Measurements from ENCODE around the gene DNAJA3. TPM values are rescaled to one million over a fixed set of nuclear protein-coding genes. Genes with fewer than 3 reads are reported as not detected.

DNAJA3 gene
- total RNA-seq, 1 donor, result 50.1 TPM

GRCh38 chr16:4415538-4416199 lies 10.0 kb upstream of the DNAJA3 start:
- H3K4me3 ChIP-seq (ENCODE audit: low read depth, low read length), result peak overlapping the region; percentile 78
- peak; percentile 34 for DNase-seq (ENCODE audit: low read depth)
- no peak for TF ChIP-seq CTCF (IDR thresholded peaks at IDR 0.05; ENCODE audit: insufficient read depth, low read depth, low read length)

- TF ChIP-seq CTCF (IDR thresholded peaks at IDR 0.05; ENCODE audit: insufficient read depth, low read depth, low read length), result no peak
- DNase-seq (ENCODE audit: low read depth), result peak; percentile 88
Observed at GRCh38 chr16:4416200-4417032, 9.3 kb upstream of the DNAJA3 start, which contains the start of gene CORO7. Gene CORO7 (minus strand): TSS chr16:4416596. CDS start chr16:4416518, 78 bp downstream.

GRCh38 chr16:4419402-4419959 lies 6.2 kb upstream of the DNAJA3 start:
- no peak for DNase-seq (ENCODE audit: low read depth)
- TF ChIP-seq CTCF (IDR thresholded peaks at IDR 0.05; ENCODE audit: insufficient read depth, low read depth, low read length), result no peak

More at GRCh38 chr16:4416200-4417032, 9.3 kb upstream of the DNAJA3 start, which contains the start of gene CORO7:
- peak within 1 kb of the TSS; percentile 78 for H3K4me3 ChIP-seq (ENCODE audit: low read depth, low read length)

GRCh38 chr16:4420505-4421105 lies 5.1 kb upstream of the DNAJA3 start:
- H3K4me3 ChIP-seq (ENCODE audit: low read depth, low read length), result no peak overlapping the region
- no peak for TF ChIP-seq CTCF (IDR thresholded peaks at IDR 0.05; ENCODE audit: insufficient read depth, low read depth, low read length)
- no peak for DNase-seq (ENCODE audit: low read depth)

More at GRCh38 chr16:4419402-4419959, 6.2 kb upstream of the DNAJA3 start:
- H3K4me3 ChIP-seq (ENCODE audit: low read depth, low read length), result no peak overlapping the region

- no peak for TF ChIP-seq CTCF (IDR thresholded peaks at IDR 0.05; ENCODE audit: insufficient read depth, low read depth, low read length)
- no peak for DNase-seq (ENCODE audit: low read depth)
- peak overlapping the region; percentile 78 for H3K4me3 ChIP-seq (ENCODE audit: low read depth, low read length)
Observed at GRCh38 chr16:4426021-4426684, 485 bp downstream of the DNAJA3 start.

DNA sequence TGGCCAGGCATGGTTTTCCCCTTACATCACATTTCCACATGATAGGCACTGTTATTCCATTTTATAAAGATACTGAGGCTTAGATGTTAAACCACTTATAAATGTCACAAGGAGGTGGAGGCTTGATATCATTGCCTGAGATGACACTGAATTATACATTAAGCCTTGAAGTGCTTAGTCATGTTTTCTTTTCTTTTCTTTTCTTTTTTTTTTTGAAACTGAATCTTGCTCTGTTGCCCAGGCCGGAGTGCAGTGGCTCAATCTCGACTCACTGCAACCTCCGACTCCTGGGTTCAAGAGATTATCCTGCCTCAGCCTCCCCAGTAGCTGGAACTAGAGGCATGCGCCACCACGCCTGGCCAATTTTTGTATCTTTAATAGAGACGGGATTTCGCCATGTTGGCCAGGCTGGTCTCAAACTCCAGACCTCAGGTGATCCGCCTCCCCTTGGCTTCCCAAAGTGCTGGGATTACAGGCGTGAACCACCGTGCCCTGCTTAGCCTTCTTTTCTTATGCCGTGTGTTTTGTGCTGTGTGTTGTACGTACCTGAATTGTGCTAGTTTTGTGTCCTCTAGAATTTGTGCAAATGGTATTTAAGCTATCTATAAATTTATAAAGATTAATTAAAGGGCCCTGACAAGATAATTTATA lies 1.2 kb downstream of the DNAJA3 start:
- DNase-seq (ENCODE audit: low read depth), result no peak
- TF ChIP-seq CTCF (IDR thresholded peaks at IDR 0.05; ENCODE audit: insufficient read depth, low read depth, low read length), result no peak
- peak overlapping the region; percentile 78 for H3K4me3 ChIP-seq (ENCODE audit: low read depth, low read length)
